DMS114 treated with DMSO at 0.1 percent for 48 hours (cell line): ENCODE measurements around the gene RFXANK.
"Not testable (repeated sequence)": the region's sequence is repeated elsewhere in the genome, so short reads cannot be mapped to it uniquely, and the experiment has no call there.

ENCODE experiments used
- DNase-seq: peaks from one replicate; lab custom pipeline; 2025; ENCODE audit not compliant: unreplicated experiment; lab: John Stamatoyannopoulos, UW

RFXANK gene

DNA sequence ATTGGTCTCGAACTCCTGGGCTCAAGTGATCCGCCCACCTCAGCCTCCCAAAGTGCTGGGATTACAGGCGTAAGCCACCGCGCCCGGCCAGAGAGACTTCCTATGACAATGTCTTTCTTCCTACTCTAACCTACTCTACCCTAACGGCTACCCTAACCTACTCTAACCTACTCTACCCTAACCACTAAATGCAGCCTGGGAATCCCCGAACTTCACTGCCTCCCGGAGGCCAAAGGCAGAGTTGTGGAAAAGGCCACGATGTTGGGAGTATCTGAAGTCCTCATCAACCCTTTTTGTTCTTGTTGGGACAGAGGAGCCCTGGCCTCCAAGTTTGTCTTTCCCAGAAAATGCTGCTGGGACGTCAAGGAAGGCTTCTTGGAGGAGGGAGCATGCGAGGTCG lies 12.1 kb downstream of the RFXANK start:
- DNase-seq: no peak

DNA sequence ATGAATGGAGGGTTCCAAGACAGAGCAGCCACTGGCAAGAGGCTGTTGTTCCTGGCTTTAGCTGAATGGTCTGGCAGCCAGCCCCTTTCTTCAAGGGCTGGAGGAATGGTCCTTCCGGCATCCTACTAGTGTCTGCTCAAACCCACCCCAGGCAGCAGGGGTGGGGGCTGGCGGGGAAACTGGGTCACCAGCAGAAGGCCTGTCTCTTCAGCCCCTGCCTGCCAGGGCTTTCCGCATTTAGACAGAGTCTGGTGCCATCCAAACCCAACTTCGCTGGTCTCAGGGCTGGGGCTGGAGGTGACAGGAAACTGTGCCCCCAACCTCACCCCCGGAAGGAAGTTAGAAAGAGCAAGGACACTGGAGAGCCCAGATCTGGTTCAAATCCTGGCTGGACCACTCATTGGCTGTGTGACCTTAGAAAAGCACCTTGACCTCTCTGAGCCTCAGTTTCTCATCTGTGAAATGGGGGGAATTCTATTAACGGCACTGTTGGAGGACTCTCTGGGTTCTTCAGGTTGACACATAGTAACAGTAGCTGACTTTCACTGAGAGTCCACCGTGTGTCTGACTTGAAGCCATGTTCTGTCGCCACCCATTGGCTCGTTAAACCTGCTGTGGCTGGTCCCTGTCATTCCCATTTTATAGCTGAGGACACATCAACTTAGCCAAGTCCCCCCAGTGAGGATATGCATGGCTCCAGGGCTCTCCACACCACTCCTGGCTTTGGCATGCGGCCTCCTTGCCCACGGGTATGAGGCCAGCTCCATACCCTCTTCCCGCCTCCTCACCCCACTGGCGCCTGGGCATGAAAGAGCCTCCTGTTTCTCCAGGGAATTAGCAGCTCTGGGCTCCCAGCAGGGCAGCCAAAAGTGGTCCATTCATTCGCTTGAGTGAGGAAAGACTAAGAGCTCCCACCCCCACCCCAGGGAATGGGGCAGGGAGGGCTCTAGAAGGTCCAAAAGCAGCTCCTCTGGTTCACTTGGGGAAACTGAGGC lies 13.7 kb downstream of the RFXANK start:
- DNase-seq: no peak

GRCh38 chr19:19206938-19207337 lies 14.9 kb downstream of the RFXANK start:
- no peak for DNase-seq

- DNase-seq: no peak
These were observed 15.8 kb downstream of the RFXANK start for GRCh38 chr19:19207637-19208572.

DNA sequence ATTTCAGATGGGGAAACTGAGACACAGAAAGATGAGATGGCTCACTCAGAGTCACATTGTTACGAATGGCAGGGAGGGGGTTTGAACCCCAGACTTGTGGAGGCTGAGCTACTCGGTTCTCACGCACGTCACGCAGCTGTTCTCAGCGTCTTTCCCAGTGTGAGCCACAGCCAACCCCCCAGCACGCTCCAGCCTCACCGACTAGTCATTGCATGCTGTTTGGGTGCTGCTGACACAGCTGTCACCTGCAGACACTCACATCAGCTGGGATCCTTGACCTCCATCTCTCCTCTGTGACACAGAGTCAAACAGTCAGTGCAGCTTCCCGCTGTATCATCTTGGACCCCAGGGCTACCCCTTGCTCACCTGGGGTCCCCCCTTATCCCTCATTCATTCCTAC lies 17.3 kb downstream of the RFXANK start:
- DNase-seq: no peak

DNA sequence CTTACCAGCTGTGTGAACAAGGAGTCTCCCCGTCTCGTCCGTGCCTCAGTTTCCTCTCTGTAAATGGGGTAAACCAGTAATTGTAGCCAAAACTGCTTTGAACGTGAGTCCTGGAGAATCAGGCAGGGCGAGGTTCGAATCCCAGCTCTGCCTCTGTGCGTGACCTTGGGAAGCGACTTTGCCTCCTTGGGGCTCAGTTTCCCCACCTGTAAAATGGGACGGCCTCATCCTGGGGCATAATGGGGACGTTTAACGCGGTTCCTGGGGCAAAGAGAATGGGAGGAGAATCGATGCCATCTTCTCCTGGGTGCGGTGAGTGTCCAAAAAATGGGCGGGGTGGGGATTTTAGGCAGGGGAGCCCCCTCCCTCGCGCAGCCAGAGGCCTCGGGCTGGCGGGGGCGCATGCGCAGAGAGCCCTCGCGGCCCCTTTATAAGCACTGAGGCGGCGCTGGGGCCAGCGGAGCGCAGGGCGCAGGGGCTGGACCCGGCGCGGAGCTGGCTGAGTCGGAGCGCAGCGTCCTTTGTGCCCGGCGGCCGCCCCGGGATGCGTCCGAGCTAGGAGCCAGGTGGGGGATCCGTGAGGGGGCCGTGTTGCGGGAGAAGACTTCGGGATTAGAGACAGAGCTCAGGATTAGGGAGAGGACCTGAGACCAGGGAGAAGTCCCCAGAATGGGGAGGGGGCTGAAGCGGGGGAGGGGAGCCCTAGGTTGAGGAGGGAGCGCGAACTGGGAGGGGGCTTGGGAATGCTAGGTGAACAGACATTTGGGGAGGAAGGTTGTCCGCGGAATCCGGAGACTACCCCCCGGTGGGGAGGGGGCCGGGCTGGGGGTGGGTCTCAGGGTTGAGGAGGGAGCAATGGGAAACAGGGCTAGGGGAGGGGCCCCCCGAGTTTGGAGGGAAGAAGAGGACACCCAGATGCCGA lies 19.7 kb downstream of the RFXANK start, which contains the start of gene NCAN:
NCAN (plus strand) TSS at position 460 of the 922 bp plus-strand sequence. CDS start 4,996 bp downstream, outside the sequence.
- DNase-seq: peak; percentile 19

GRCh38 chr19:19212916-19213315 lies 20.9 kb downstream of the RFXANK start:
- no peak for DNase-seq

DNA sequence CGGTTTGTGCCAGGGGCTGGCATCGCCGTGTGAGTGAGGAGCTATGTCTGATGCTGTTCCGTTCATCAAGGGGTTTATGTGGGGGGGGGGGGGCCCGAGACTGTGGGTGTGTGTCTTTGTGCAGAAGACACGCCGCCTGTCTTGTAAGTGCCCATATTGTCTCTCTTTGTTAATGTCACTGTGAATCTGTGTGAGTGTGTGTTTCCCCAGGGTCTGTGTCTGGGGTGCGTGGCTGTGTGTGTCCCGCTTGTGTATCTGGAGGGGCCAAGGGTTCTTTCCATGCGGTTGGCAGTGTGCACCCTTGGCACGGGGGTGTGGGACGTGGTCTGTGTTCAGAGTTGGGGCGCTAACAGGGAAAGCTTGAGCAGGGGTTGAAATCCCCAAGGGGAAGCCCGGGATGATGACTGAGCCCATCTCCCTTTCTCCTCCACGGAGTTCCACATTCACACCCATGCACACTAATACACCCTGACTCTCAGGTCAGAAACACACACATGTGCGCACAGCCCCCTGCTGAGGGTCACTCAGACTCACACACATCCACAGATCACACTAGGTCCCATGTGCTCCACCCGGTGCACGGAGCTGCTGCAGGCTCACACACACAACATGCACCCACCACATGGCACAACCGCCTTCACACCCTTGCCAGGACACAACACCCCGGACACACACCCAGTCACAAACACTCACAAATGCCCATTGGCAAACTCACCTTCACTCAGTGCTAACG lies 21.5 kb downstream of the RFXANK start:
- no peak for DNase-seq

DNA sequence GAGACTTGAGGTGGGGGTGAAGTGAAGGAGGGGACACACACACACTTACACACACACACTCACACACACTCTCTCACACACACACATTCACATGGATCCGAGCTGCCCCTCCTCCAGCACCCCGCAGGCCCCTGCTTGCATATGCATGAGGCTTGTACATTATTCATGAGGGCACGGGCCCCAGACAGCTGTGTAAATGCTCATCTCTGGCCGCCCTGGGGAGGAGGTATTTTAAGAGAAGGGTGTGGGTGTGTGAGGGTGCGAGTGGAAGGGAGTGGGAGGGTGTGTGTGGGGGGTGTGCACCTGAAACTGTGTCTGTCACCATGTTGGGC lies 22.1 kb downstream of the RFXANK start:
- no peak for DNase-seq

DNA sequence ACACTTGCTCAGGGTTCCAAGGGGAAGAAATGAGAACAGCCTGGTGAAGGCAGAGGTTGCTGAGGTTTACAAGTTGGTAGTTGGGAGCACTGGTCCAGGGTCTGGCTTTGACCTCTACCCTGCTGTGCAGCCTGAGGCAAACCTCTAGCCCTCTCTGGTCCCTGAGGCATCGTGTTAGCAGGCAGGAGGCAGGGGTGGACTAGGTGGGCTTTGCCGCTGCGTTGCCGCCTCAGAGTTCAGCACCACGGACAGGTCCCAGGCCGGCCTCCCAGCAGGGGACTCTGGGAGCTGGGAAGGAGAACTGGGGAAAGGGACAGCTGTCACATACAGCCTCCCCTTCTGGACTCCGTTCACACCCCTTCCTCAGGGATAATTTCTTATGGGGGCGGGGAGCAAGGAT lies 22.8 kb downstream of the RFXANK start:
- DNase-seq: no peak

DNA sequence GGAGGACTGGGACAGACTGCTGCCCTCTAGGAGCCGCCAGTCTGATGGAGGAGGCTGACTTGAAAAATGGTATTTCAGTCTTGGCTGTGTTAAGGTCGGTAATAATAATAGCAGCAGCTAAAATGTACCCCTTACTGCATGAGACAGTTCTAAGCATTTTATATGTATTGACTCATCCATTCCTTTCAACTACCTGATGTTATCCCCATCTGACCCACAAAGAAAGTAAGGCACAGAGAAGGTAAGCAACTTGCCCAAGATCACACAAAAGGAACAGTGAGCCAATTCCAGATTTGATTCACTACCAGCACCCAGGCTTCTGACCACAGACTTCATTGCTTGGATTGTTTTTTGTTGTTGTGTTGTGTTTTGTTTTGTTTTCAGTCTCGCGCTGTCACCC lies 23.7 kb downstream of the RFXANK start:
- DNase-seq: no peak

DNA sequence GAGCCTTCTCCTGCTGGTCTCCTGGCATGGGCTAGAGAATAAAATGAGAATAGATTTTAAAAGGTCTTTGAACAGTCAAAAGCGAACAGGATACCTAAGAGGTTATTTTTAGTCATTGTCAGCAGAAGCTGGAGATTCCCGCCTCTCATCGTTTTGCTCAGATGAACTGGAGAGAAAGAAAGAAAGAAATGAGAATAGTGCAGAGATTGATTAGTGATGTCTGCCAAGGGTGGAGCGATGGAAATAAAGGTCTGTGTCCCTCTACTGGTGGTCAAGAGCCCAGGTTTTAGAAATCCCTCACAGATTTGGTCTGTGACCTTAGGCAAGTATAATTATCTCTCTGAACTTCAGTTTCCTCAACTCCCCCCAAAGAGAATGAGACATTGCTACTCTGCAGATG lies 25.0 kb downstream of the RFXANK start:
- peak; percentile 74 for DNase-seq

DNA sequence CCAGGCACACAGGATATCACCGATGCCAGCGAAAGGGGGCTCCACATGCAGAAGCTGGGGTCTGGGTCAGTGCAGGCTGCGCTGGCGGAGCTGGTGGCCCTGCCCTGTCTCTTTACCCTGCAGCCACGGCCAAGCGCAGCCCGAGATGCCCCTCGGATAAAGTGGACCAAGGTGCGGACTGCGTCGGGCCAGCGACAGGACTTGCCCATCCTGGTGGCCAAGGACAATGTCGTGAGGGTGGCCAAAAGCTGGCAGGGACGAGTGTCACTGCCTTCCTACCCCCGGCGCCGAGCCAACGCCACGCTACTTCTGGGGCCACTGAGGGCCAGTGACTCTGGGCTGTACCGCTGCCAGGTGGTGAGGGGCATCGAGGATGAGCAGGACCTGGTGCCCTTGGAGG lies 26.9 kb downstream of the RFXANK start:
- DNase-seq: no peak

GRCh38 chr19:19221000-19221399 lies 28.9 kb downstream of the RFXANK start:
- DNase-seq: not testable (repeated sequence)

DNA sequence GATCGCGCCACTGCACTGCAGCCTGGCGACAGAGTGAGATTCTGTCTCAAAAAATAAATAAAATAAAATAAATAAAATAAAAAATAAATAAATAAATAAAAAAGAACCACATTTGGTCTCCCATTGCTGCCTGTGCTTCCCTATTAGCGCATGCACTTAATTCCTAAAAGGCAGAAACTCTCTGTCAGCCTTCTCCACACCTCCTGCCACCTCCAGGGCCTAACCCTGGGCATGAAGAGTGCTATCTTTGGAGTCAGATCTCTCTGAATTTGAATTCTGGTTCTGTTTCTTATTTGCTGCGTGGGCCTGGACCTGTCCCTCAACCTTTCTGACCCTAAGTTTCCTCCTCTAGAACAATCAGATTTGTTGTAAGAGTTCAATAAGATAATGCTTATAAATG lies 31.0 kb downstream of the RFXANK start:
- DNase-seq: no peak

- no peak for DNase-seq
These were observed 31.6 kb downstream of the RFXANK start for GRCh38 chr19:19223636-19224035.

- no peak for DNase-seq
These were observed 32.2 kb downstream of the RFXANK start for GRCh38 chr19:19224150-19224851.

GRCh38 chr19:19224852-19225494 lies 32.9 kb downstream of the RFXANK start:
- DNase-seq: no peak

DNA sequence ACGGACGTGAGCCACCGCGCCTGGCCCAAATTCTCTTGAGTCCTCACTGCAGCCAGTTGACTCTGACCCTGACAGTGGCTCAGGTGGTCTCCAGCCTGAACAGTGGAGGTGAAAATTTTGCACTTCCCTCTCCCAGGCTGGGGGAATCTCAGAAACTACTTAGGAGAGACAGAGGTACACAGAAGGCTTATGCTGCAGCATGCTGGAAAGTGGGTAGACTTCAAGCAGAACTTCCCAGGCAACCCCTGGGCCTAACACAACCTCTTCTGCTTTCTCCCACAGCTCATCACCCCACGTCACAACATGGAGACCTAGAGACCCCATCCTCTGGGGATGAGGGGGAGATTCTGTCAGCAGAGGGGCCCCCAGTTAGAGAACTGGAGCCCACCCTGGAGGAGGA lies 34.1 kb downstream of the RFXANK start:
- DNase-seq: no peak
